ENCODE data around the gene DIS3L.
A peak's percentile ranks its signal among the peaks of the same experiment; 100 is the strongest.
"Not testable (repeated sequence)": the region's sequence is repeated elsewhere in the genome, so short reads cannot be mapped to it uniquely, and the experiment has no call there.

DIS3L gene

DNA sequence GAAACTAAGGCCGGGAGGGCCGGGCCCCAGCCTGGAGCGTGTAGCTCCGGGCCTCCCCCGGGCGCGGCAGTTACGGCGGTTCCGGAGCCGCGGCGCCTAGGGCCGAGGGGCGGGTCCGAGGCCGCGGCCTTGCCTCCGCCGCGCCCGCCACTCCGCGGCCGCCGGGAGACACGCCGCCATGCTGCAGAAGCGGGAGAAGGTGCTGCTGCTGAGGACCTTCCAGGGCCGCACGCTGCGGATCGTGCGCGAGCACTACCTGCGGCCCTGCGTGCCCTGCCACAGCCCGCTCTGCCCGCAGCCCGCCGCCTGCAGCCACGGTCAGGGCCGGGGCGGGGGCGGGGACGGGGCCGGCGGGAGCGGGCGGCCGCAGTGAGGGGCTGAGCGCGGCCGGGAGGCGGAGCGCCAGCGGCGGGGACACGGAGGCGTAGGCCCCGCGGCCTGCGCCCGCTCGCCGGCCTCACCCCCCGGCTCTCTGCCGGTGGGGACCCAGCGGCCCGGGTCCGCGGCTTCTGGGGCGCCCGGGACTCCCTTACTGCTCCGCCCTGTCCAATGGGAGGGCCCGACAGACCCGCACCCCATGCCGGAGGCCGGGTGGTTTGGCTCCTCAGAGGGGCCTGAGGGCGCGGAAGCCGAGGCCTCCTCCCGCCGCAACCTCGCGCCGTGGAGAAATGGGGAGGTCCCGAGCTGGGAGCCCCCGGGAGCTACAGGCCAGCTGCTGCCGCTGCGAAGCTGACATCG lies at the start of gene DIS3L:
Gene DIS3L (plus strand): TSS at position 150 of the 738 bp plus-strand sequence. CDS start 29 bp downstream, at position 179.
- Mint-ChIP-seq H3K36me3 (ENCODE audit: insufficient read depth) (peaks cover 13% of the 10 kb centered on the region), H3K9me3 (no peaks in the 10 kb centered on the region), H3K4me1 (peaks cover 37% of the 10 kb centered on the region), H3K27me3 (no peaks in the 10 kb centered on the region), H3K27ac (ENCODE audit: low read depth) (peak within 1 kb of the TSS; percentile 98), H3K4me3 (peak within 1 kb of the TSS; percentile 89)
- ATAC-seq (replicated peaks; ENCODE audit: extremely low read depth, poor library complexity, severe bottlenecking) (peak; percentile 84), DNase-seq (ENCODE audit: low spot score in 2 of 2) (peak; percentile 49 to 51)

DNA sequence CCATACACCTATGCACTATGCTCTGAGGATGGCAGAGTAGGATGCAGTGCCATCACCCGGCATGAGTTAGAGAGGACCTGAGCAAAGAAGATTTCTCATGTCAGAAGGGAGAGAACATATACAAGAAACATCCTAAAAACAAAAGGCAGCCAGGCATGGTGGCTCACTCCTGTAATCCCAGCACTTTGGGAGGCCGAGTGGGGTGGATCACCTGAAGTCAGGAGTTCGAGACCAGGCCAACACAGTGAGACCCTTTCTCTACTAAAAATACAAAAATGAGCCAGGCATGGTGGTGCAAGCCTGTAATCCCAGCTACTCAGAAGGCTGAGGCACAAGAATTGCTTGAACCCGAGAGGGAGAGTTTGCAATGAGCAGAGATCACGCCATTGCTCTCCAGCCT lies 47.5 kb upstream of the DIS3L start:
- not testable (repeated sequence) for H3K36me3 Mint-ChIP-seq (ENCODE audit: insufficient read depth); ATAC-seq (replicated peaks; ENCODE audit: extremely low read depth, poor library complexity, severe bottlenecking)

DNA sequence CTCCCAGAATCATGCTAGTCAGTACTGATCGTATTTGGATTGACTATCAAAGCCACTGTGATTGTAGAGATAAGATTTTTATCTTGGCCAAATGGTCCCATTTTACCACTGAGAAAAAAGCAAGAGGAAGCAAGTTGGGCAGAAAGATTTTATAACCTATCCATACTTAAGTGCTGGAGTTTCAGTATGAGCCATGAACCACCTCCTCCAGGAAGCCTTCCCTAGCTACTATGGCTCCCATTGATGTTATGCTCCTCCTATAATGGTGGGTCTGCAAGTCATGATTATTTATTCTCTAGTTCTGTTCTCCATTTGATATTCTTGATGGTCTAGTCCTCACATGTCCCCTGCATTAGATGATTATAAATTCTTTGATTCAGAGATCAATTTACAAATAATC lies 46.4 kb upstream of the DIS3L start:
- Mint-ChIP-seq H3K36me3 (ENCODE audit: insufficient read depth) (no peaks in the 10 kb centered on the region), H3K27me3 (peaks cover 73% of the 10 kb centered on the region), H3K4me3 (no peak overlapping the region), H3K9me3 (no peaks in the 10 kb centered on the region), H3K4me1 (no peaks in the 10 kb centered on the region), H3K27ac (ENCODE audit: low read depth) (no peak overlapping the region)
- ATAC-seq (replicated peaks; ENCODE audit: extremely low read depth, poor library complexity, severe bottlenecking) (no peak), DNase-seq (ENCODE audit: low spot score in 2 of 2) (no peak)

More for the DNA sequence above, 47.5 kb upstream of the DIS3L start:
- not testable (repeated sequence) for H3K4me1 Mint-ChIP-seq; H3K27ac Mint-ChIP-seq (ENCODE audit: low read depth); DNase-seq (ENCODE audit: low spot score in 2 of 2); H3K4me3 Mint-ChIP-seq; H3K9me3 Mint-ChIP-seq
- peaks cover 64% of the 10 kb centered on the region for H3K27me3 Mint-ChIP-seq

DNA sequence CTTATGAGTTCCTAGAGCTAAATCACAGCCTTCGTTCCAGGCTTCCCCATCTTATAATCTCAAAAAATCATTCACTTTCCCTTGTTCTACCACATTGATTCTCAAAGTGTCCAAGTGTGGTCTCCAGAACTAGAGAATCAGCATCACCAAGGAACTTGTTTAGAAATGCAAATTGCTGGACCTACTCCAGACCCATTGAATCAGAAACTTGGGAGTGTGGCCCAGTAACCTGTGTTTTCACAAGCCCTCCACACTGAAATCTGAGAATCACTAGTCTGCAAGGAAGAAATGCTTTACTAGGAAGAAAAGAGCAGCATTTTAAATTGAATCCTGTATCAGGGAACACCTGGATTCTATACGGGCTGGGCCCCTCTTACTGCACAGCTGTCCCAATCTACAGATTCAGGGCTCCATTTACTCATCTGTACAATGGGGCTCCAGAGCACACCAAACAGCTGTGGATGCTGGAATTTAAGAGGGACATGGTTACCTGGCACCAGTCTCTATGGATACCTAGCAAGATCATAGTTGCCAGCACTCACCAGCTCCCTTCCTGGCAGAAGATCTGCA lies 43.7 kb upstream of the DIS3L start:
- Mint-ChIP-seq H3K9me3 (no peaks in the 10 kb centered on the region), H3K4me1 (peaks cover 12% of the 10 kb centered on the region), H3K4me3 (no peak overlapping the region), H3K27me3 (peaks cover 78% of the 10 kb centered on the region), H3K27ac (ENCODE audit: low read depth) (no peak overlapping the region), H3K36me3 (ENCODE audit: insufficient read depth) (no peaks in the 10 kb centered on the region)
- no peak for DNase-seq (ENCODE audit: low spot score in 2 of 2)
- no peak for ATAC-seq (replicated peaks; ENCODE audit: extremely low read depth, poor library complexity, severe bottlenecking)

DNA sequence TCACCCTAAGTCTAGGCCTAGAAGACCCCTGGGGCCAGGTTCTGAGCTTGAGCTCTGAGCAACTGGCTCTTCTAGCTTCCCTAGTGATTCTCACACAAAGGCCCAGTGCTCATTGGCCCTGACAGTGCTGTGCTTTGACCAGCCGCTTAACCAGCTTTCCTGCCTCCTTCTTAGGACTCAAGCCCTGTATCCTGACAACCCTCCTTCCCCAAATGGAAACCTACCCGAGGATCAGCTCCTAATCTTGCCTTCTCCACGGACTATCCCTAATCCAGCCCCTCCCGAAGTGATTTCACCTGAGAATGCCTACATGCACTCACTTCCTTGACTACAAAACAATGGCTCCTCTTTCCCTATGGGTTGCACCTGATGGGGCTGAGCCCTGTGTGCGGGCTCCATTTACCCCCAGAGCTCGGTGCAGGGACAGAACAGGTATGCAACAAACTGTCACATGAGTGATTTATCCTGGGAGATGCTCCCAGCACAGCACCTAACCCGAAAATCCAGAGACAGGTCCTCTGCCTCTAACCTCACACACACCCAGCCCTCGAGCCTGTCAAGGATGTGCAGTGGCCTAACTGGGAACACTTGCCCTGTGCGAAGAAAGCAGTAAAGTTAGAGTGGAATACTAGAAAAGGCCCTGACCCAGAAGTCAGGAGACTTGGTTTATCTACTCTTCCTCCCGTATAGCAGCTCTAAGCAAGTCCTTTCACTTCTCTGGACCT lies 42.1 kb upstream of the DIS3L start:
- Mint-ChIP-seq H3K36me3 (ENCODE audit: insufficient read depth) (no peaks in the 10 kb centered on the region), H3K9me3 (no peaks in the 10 kb centered on the region), H3K4me3 (peak overlapping the region; percentile 72), H3K27ac (ENCODE audit: low read depth) (no peak overlapping the region), H3K4me1 (peaks cover 13% of the 10 kb centered on the region), H3K27me3 (peaks cover 81% of the 10 kb centered on the region)
- no peak for DNase-seq (ENCODE audit: low spot score in 2 of 2)
- no peak for ATAC-seq (replicated peaks; ENCODE audit: extremely low read depth, poor library complexity, severe bottlenecking)

DNA sequence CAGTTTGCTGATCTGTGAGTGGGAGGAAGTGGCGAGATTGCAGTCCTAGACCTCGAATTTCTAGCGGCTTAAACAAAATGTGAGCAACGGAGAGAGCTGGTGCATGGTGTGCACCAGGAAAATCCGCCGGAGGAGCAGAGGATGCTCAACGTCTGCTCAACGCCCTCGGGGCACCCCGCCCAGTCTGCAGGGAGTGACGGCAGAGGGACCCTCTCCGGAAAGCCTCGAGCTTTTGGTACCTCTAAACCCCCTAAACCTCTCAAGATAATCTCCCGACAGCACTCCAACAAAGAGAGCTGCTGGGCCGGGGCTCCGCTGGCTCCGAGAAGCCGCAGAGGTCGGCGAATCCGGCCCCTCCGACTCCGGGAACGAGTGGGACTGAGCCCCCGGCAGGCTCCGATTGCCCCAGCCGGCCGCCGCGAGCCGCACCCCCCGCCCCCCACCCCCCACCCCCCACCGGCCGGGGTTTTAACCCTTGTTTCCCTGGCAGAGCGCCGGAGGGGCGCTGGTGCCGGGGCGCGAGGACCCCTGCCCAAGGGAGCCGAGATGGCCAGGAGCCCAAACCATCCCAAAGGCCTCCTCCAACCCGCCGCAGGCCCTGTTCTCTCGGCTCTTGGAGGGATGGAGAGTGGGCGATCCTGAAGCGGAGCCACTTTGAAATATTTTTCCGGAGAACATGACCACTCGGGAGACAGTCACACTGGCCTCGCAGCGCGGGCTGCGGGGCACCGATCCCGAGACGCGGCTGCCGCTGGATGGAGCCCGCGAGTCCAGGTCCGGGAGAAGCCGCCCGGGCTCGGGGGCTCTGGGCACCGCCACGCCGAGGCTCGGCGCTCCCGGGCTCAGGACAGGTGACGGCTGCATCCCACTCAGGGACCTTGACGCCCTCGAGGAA lies 41.3 kb upstream of the DIS3L start:
- Mint-ChIP-seq H3K4me1 (peaks cover 13% of the 10 kb centered on the region), H3K27me3 (peaks cover 84% of the 10 kb centered on the region), H3K9me3 (no peaks in the 10 kb centered on the region), H3K27ac (ENCODE audit: low read depth) (no peak overlapping the region), H3K36me3 (ENCODE audit: insufficient read depth) (no peaks in the 10 kb centered on the region), H3K4me3 (peak overlapping the region; percentile 72)
- DNase-seq (ENCODE audit: low spot score in 2 of 2) (no peak), ATAC-seq (replicated peaks; ENCODE audit: extremely low read depth, poor library complexity, severe bottlenecking) (peak; percentile 34)

DNA sequence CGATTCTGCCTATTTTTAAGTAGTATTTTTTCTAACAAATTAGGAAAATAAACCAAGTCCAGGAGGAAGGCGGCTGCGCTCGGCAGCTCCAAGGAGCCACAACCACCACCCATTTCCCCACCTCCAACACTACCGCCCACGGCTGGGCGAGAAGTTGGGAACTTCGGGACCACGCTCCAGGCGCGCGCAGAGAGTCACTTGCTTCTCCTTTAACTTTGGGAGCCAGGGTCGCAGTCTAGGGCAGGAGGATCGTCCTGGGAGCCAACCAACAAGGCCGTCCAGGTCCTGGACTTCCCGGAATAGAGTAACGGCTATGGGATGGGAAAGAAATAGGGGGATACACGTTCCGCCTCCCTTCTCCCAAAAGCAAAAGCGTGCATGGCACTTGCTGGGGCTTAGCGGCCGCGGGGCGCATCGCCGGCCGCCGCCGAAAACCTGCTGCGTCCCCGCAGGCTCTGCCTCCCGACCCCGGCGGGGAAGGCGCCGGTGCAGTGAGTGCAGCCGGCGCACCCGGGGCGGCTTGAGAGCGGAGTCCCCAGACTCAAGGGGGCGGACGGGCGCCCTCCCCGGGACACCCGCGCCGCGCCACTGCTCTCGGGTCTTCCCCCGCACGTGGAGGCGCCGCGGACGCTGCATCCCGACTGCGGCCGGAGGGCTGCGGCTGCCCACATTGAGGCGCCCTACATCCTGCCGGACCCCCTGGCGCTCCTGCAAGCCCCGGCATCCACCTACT lies 40.5 kb upstream of the DIS3L start:
- Mint-ChIP-seq H3K9me3 (no peaks in the 10 kb centered on the region), H3K4me1 (peaks cover 13% of the 10 kb centered on the region), H3K27me3 (peaks cover 75% of the 10 kb centered on the region), H3K36me3 (ENCODE audit: insufficient read depth) (no peaks in the 10 kb centered on the region), H3K27ac (ENCODE audit: low read depth) (no peak overlapping the region), H3K4me3 (peak overlapping the region; percentile 72)
- peak; percentile 53 for ATAC-seq (replicated peaks; ENCODE audit: extremely low read depth, poor library complexity, severe bottlenecking)
- DNase-seq (ENCODE audit: low spot score in 2 of 2): no peak

DNA sequence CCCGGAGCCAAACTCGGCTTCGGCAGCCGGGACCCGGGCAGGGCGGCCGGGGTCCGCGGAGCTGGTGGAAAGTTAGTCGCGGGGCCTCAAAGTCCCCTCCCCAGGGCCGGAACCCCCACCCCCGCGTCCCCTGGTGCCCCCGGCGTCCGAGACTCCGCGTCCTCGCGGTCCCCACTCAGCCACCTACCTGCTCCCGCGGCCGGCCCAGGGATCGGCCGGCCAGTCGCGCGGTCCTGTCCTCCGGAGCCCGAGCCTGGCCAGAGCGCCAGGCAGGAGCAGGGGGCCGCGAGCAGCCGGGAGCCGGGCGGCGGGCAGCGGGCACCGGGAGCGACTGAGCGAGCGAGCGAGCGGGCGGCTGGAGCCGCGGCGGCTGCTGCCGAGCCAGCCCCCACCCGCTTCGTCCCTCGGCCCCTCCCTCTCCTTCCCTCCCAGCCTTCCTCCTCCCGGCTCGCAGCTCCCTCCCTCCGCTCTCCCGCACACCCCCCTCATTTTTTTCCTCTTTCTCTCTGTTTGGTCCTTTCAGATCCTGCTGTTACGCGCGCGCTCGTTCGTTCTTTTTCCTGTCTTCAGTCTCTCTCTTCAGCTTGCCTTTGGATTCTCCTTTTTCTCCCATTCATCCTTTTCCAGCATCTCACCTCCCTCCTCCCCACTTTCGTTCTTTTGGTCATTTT lies 39.8 kb upstream of the DIS3L start, which contains the start of gene MEGF11:
Gene MEGF11 (minus strand): TSS at position 333 of the 671 bp plus-strand sequence. CDS start 125,347 bp downstream, outside the sequence.
- peak within 1 kb of the TSS; percentile 81 for H3K4me3 Mint-ChIP-seq
- H3K9me3 Mint-ChIP-seq: no peaks in the 10 kb centered on the region
- peak within 1 kb of the TSS; percentile 26 for H3K27ac Mint-ChIP-seq (ENCODE audit: low read depth)
- ATAC-seq (replicated peaks; ENCODE audit: extremely low read depth, poor library complexity, severe bottlenecking): no peak
- peaks cover 68% of the 10 kb centered on the region for H3K27me3 Mint-ChIP-seq
- no peaks in the 10 kb centered on the region for H3K36me3 Mint-ChIP-seq (ENCODE audit: insufficient read depth)
- no peak for DNase-seq (ENCODE audit: low spot score in 2 of 2)
- peaks cover 13% of the 10 kb centered on the region for H3K4me1 Mint-ChIP-seq

DNA sequence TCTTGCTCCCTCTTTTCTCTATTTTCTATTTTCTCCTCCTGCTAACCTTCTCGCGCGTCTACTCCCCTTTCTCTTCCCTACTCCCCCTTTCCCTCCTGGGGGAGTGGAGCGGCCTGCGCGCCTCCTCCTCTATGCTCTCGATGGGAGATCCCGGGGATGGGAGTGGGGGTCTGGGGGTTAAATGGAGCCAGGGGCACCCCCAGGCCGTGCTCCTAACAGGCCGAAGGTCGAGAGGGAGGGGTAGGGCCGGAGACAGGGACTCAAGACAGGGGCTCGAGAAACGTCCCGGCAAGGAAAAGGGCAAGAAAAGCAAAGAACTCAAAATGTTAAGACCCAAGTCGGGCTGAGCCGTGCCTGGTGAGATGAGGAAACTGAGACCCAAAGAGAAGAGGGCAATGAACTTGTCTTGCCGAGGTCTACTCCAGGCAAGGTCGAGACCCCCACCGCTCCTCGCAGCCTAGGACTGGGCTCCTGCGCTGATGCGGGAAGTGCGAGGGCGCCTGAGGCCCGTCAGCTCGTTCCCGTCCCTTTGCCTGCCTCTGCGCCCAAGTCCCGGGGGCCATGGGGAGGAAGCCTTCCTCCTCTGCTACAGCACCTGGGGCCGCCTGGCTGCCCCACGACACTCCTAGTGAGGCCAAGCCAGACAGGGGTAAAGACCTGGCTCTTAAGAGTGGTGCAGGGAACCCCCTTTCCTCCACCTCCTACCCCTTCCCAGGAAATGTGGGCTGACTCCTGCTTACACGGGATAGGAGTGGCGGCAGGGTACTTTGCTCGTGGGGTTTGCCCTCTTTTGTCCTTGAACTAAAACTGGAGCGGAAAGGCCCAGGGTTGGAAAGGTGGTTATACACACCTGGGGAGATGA lies 39.0 kb upstream of the DIS3L start:
- peaks cover 13% of the 10 kb centered on the region for H3K4me1 Mint-ChIP-seq
- no peak for ATAC-seq (replicated peaks; ENCODE audit: extremely low read depth, poor library complexity, severe bottlenecking)
- peak overlapping the region; percentile 26 for H3K27ac Mint-ChIP-seq (ENCODE audit: low read depth)
- H3K36me3 Mint-ChIP-seq (ENCODE audit: insufficient read depth): no peaks in the 10 kb centered on the region
- peak overlapping the region; percentile 81 for H3K4me3 Mint-ChIP-seq
- peaks cover 61% of the 10 kb centered on the region for H3K27me3 Mint-ChIP-seq
- no peak for DNase-seq (ENCODE audit: low spot score in 2 of 2)
- H3K9me3 Mint-ChIP-seq: no peaks in the 10 kb centered on the region

DNA sequence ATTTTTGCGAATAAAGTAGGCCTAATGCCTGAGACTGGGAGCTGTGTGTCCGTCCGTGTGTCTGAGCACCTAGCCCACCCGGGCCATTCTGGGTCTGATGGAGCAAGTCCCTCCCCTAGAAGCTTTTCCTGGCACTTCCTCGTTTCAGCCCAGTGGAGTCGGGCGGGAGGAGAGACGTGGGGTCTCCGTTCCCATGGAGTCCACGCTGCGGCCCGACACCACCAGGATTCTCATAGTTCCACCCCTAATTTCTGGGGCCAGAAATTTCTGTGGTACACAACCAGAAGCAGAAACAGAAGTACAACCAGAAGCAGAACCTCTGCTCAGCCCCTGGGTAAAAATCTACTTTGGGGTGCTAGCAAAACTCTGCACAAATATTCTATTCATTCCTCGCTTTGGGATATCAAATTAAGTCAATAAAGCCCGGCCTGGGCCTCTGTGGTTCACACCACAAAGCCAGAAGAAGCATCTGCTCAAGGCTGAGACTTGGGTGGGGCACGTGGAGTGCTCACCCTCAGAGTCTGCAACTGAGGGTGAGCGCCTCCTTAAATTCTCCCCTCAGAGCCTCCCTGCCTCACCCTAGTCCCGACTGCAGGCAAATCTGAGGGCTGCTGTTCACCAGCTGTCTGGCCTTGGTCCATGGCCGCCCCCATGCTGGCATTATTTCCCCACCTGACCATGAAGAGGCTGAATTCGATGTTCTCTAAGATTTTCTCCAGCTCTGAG lies 38.3 kb upstream of the DIS3L start:
- H3K36me3 Mint-ChIP-seq (ENCODE audit: insufficient read depth): no peaks in the 10 kb centered on the region
- no peak for ATAC-seq (replicated peaks; ENCODE audit: extremely low read depth, poor library complexity, severe bottlenecking)
- no peak overlapping the region for H3K27ac Mint-ChIP-seq (ENCODE audit: low read depth)
- peaks cover 53% of the 10 kb centered on the region for H3K27me3 Mint-ChIP-seq
- no peak for DNase-seq (ENCODE audit: low spot score in 2 of 2)
- H3K4me1 Mint-ChIP-seq: peaks cover 13% of the 10 kb centered on the region
- no peaks in the 10 kb centered on the region for H3K9me3 Mint-ChIP-seq
- no peak overlapping the region for H3K4me3 Mint-ChIP-seq

All from central memory CD8-positive, alpha-beta T cell (primary cell).